NCI-H2196 treated with DMSO at 0.1 percent for 48 hours (cell line): ENCODE measurements around the gene EVPL.
"Not testable (repeated sequence)": the region's sequence is repeated elsewhere in the genome, so short reads cannot be mapped to it uniquely, and the experiment has no call there.

Source experiments
- DNase-seq: peaks from one replicate; lab custom pipeline; 2025; ENCODE audit not compliant: unreplicated experiment; lab: John Stamatoyannopoulos, UW

The EVPL gene

DNA sequence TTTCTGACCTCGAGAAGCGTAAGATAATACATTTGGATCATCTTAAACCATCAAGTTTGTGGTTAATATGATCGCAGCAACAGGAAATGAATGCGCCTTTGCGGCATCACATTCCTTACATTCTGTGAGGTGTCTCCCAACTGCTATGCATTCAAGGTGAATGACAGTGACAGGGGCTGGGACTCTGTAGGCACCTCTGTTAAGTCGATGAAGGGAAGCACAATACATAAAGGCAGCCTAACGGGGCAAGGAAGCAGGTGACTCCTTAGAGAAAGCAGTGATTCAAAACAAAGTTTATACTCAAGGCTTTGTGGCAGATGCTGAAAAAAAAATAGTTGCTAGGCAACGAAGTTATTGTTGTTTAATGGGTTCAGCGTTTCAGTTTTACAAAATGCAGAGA, 21.6 kb upstream of the EVPL start:
- no peak for DNase-seq

DNA sequence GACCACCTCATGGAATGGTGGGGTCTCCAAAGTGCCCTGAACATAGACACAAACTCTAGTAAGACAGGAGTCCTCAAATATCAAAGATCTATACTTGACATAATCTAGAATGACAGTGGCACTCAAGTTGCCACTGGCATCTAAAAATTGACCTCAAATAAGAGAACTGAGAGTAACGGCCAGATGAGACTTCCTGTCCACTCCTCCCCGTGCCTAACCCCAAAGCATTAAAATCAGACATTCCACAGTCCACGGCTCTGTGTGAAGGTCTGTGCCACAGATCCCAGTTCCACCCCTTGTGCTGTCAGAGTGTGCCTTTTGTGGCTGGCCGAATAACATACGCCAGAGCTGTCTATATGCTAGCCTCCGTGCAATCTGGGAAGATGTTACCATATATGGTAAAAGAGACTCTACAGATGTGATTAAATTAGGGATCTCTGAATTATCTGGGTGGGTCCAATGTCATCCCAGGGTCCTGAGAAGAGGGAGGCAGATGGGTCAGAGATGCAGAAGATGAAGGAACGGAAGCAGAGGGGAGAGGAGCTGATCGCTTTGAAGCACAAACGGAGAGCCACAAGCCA, 21.0 kb upstream of the EVPL start:
- DNase-seq: no peak

GRCh38 chr17:76046064-76046463, 19.0 kb upstream of the EVPL start:
- DNase-seq: no peak

GRCh38 chr17:76044475-76045007, 17.4 kb upstream of the EVPL start:
- DNase-seq: not testable (repeated sequence)

- DNase-seq: not testable (repeated sequence)
These were observed 15.8 kb upstream of the EVPL start for GRCh38 chr17:76042868-76043267.

DNA sequence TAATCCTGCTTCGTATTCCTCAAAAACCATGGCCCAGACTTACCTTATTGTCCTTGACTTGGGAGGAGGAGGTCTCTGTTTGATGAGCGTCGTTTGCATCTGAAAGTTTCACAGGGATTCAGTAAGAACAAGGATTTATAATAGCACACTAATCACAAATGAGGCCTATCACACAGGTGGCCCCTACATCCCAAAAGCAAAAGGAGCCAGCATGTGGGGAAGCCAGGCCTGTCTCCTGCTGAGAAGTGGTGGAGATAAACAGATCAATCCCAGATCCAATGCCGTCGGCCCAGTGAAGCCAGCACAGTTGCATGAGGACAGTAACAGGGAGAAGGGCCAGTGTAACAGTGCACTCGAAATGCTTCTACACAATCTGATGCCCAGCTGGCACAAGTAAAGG, 13.3 kb upstream of the EVPL start:
- DNase-seq: no peak

DNA sequence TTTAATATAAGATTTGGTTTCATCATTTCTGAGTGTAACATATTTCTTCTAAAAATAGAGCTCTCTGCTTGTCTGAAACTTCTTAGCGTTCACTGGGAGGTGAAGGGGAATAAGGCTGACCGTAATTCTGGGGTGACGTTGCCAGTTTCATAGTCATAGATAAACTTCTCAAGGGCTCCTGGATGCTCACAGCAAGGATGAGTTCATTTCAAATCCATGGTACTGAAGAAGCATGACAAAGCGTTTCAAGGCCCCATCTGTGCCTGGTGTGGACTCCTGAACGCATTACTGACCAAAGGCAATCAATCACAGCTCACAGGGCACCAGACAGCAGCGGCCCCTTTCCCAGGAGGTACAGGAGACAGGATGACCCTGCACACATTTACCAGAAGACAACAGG, 12.0 kb upstream of the EVPL start:
- DNase-seq: no peak

DNA sequence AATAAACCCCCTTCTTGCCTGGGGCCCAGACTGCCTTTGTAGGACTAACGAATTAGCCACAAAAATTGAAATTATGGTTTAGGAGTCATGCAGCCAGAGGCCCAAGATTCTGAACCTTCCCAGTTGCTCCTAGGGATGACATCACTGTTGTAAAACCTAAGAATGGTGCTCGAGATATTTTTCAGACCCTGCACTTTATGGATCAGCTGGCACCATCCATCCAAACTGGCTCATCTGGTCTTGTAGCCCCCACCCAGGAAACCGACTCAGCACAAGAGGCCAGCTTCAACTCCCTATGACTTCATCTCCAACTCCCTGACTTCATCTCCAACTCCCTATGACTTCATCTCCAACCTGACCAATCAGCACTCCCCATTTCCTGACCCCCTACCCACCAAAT, 10.9 kb upstream of the EVPL start:
- no peak for DNase-seq

GRCh38 chr17:76036497-76037261, 9.6 kb upstream of the EVPL start:
- DNase-seq: peak; percentile 44

DNA sequence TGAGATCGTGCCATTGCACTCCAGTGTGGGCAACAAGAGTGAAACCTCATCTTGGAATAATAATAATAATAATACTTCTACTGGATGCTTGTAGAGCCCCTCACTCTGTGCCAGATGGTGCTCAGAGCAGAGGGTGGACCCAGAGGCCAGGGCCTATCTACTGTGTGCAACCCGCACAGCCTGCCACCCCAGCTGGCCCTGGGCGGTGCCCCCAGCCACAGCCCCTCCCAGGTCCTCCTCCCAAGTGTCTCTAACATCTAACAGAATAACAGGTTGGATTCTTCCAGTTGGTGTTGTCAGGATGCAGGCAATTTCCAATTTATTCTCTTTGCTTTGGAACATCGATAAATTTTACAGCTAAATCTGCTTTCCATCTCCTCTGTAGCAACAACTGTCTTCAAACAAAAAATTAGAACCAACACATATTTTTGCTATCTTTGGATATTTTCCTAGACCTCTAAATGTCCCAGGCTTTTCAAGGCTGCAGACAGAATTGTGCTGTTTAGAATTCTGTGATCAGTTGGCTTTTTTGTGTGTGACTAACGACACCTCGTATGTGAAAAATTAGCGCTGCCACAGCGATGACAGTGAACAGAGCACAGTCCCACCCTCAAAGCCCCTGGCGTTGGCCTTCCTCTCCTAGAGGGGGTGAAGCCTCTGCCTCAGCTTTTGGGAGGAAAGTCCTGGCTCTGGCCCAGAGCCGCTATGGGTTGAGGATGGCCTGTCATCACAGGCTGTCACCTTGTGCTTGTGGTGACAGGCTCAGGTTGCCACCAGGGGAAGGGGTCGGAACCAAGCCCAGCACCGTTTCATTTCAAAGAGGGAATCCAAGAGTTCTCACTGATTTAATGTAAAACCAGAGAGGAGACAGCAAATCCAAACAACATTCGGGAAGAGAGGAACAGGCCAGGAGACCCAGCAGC, 7.6 kb upstream of the EVPL start:
- no peak for DNase-seq

- DNase-seq: no peak
These were observed 6.0 kb upstream of the EVPL start for GRCh38 chr17:76033139-76033538.

DNA sequence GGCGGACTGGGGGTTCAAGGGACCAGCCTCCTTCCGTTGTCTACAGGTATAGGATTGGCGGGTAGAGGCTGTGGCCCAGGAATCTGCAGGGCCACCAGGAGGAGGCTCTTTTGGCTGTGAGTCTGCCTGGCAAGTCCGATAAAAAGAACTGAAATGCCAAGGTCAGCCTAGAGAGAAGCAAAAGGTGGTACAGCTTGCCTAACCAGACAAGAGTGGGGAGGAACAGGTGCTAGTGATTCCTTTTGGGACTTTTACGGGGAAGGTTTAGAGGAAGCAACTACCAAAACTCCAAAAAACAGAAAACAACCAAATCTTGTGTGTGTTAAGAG, 5.6 kb upstream of the EVPL start:
- DNase-seq: no peak

- no peak for DNase-seq
These were observed 5.1 kb upstream of the EVPL start for GRCh38 chr17:76032073-76032779.

GRCh38 chr17:76026714-76027158, 370 bp downstream of the EVPL start:
- DNase-seq: no peak

DNA sequence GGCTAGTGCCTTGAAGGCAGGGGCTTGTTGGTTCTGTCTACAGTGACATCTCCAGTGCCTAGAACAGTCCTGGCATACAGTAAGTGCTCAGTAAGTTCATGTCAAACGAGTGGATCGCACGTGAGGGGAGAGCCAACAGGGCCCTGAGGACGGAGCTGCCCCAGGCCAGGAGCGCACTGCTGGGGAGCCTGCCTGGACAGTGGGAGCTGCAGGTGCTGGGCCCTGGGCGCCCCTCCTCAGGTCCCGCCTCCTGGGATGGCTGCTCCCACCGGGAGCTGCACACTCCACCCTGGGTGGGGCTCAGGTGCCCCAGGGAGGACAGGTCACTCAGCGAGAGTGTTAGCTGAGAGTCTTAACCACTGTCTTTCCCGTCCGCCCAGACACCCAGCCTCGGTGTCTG, 1.8 kb downstream of the EVPL start:
- DNase-seq: no peak

DNA sequence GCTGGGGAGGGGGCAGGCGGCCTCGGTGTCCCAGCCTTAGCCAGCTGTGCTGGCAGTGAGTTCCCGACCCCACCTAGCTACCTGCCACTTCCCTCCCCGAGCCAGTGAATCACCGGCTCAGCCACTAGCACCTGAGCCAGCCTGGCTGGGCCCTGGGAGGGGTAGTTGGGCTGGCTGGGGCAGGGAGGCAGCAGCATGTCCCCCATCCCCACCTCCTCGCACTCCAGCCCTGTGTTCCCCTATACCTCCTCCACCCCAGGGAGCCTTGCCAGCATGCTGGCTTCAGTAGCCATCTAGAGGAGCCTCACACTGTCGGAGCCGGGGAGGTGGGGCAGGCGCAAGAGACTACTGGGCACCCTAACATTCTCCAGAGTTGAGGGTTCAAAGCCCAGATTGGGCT, 2.8 kb downstream of the EVPL start:
- no peak for DNase-seq

DNA sequence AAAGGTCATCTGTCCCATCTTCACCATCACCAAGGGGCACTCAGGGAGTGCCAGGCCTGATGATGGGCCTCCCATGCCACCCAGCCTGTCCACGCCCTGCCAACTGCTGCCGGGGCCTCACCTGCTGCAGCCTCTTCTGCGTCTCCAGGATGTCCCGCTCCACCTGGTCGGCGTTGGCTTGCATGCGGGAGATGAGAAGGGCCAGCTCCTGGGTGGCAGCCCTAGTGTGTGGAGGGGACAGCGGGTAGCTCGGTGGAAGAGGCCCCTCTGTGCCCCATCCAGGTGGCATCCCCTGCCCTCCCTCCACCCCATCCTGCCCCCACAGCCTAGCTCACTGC, 3.2 kb downstream of the EVPL start:
- no peak for DNase-seq

DNA sequence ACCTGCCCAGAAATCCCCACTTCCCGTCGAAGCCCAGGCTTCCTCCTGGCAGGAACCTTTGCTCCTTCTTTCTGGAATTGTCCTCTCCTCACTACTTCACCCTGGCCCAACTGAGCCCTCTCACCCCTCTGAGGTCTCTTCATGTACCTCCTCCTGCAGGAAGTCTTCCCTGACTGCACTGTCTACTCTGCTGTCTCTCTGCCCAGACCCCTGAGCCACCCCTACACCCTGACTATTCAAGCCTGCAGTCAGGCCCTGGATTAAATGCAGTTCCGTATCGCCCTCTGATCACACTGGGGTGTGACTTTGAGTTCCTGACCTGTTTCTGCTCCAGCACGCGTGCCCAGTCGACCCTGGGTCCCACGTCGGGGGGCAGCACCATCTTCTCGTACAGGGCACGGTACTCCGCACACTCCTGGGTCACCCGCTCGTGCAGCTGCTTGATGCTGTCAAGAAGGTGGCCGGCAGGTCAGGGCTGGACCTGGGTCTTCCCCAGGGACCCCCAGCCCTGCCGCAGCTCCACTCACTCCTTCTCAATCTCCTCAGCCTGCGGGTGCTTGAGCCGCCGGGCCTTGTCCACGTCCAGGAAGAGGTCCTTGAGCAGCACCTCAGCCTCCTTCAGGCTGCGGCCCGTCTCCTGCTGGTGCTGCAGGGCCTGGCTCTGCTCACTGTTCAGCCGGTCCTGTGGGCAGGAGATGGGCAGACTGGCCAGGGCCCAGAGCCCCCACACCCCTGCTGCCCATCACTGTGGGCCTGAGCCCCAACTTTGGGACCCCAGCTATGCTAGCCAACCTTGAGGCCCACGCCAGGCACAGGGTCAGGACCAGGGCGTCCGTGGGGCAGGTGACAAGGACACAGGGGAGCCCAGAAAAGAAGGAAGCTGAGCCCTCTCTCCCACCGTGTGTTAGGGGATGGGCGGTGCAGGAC, 3.9 kb downstream of the EVPL start:
- no peak for DNase-seq

DNA sequence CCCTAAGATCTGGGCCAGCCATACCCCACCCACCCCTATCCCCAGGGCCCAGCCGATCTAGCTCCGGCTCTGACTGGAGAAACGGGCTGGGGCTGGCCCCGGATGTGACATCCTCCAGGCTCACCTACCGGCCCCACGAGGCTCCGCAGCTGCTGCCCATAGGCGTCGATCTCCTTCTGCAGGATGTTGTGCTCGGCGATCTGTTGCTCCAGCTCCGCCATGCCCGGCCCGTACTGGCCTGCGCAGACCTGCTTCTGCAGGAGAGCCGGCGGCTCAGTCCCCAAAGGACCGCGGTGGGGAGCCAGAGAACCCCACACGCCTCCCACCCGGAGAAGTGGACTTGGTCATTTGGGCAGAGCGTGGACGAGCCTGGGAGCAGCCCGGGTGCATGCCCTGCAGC, 4.8 kb downstream of the EVPL start:
- DNase-seq: no peak

- no peak for DNase-seq
These were observed 7.2 kb downstream of the EVPL start for GRCh38 chr17:76019833-76020467.
